ENCODE data around the gene EEF1G. TPM values are rescaled to one million over a fixed set of nuclear protein-coding genes. Genes with fewer than 3 reads are reported as not detected.

Gene EEF1G
- total and polyA plus RNA-seq, 9 of the 15 experiments (the other 6 are each of a cell fraction or from before 2014, with no cell fraction given): 985 to 2,349 (median 2,035) TPM

GRCh38 chr11:62574363-62575071, 826 bp upstream of the EEF1G start (continued):
- TF ChIP-seq CREB3L1 (IDR thresholded peaks at IDR 0.05; ENCODE audit: borderline replicate concordance, low read depth): peak; percentile 93; the same call in 1 of the 2 replicates
- no peak for TF ChIP-seq COPS2 (conservative IDR thresholded peaks at IDR 0.05)
- TF ChIP-seq ELF1 (tag; IDR thresholded peaks at IDR 0.05): no peak
- no peak; the same call in 1 of the 2 replicates for TF ChIP-seq EGR1 (conservative IDR thresholded peaks at IDR 0.05)
- TF ChIP-seq ZNF583 (CRISPR knock-in tag; IDR thresholded peaks at IDR 0.05): no peak
- TF ChIP-seq CHD4 (IDR thresholded peaks at IDR 0.05; ENCODE audit: insufficient read depth, insufficient replicate concordance, low read depth, low read length, poor library complexity, severe bottlenecking): no peak
- no peak for TF ChIP-seq TGIF2 (CRISPR knock-in tag; IDR thresholded peaks at IDR 0.05)
- no peak for TF ChIP-seq ZKSCAN3 (CRISPR knock-in tag; IDR thresholded peaks at IDR 0.05)
- no peak for TF ChIP-seq PHF20 (IDR thresholded peaks at IDR 0.05; ENCODE audit: partially characterized antibody)
- no peak for TF ChIP-seq TRIM25 (IDR thresholded peaks at IDR 0.05; ENCODE audit: borderline replicate concordance)
- TF ChIP-seq ZNF592 (IDR thresholded peaks at IDR 0.05): no peak; the same call in none of the 2 replicates
- TF ChIP-seq HDAC8 (tag; IDR thresholded peaks at IDR 0.05): no peak
- TF ChIP-seq ZNF639 (CRISPR knock-in tag; conservative IDR thresholded peaks at IDR 0.05 in 1 of 2, IDR thresholded peaks at IDR 0.05 in 1 of 2): no peak
- peak; percentile 66 for TF ChIP-seq RFX7 (CRISPR knock-in tag; IDR thresholded peaks at IDR 0.05)
- 0 out of 4 replicates have a peak, but pooled peaks of 1 of the 2 experiments have one; percentile 21 for TF ChIP-seq MCM7 (IDR thresholded peaks at IDR 0.05)
- TF ChIP-seq PKNOX1 (IDR thresholded peaks at IDR 0.05): no peak
- no peak for TF ChIP-seq E2F3 (CRISPR knock-in tag; IDR thresholded peaks at IDR 0.05)
- TF ChIP-seq SMARCC2 (IDR thresholded peaks at IDR 0.05; ENCODE audit: low read depth): 0 out of 2 replicates have a peak, but pooled peaks have one; percentile 22

Measured in K562 (cell line).